Panc1 (cell line): ENCODE measurements around the gene CTSA. TPM values are rescaled to one million over a fixed set of nuclear protein-coding genes. Genes with fewer than 3 reads are reported as not detected.

Experiments used
- ATAC-seq: fragments of 200-7000 bp; cut with Tn5 transposase; 2 replicates; pipeline ENCODE4 v1.9.1; 2020; ENCODE audit warnings: mild to moderate bottlenecking, moderate library complexity
- BruUV-seq: library from RNA; stranded (reverse); fragments of 400-500 nt; replicated peaks from 2 replicates; lab custom pipeline; 2021; lab: Mats Ljungman, UMichigan
- CTCF ChIA-PET: fragments of 300-600 bp; sonication (Branson Sonifier 250); formaldehyde crosslinking; loops from one replicate; lab custom pipeline; 2022; ENCODE audit warnings: antibody characterized with exemption; lab: Charles Lee
- POLR2A ChIA-PET: fragments of 300-600 bp; sonication (Branson Sonifier 250); formaldehyde crosslinking; loops from one replicate; lab custom pipeline; 2022; ENCODE audit warnings: antibody characterized with exemption; lab: Charles Lee
- DNase-seq: peaks from one replicate; pipeline ENCODE4 v3.0.0-alpha.2; 2010; ENCODE audit warnings: low read depth, low spot score
- H3K27ac ChIP-seq: 2 replicates; pipeline ENCODE4 v1.5.1; 2011; ENCODE audit warnings: mild to moderate bottlenecking, low read length, inconsistent platforms
- H3K27me3 ChIP-seq: fragments of 200-500 bp; sonication (Bioruptor generic); 2 replicates; pipeline ENCODE4 v1.6.0; 2014; ENCODE audit warnings: low read length, inconsistent platforms; ENCODE audit not compliant: control insufficient read depth, insufficient read depth
- H3K36me3 ChIP-seq: fragments of 200-500 bp; sonication (Bioruptor generic); 2 replicates; pipeline ENCODE4 v1.5.1; 2014; ENCODE audit warnings: inconsistent platforms, mild to moderate bottlenecking, low read length, moderate library complexity; ENCODE audit not compliant: control insufficient read depth, insufficient read depth
- H3K4me1 ChIP-seq: 2 replicates; pipeline ENCODE4 v1.5.1; 2011; ENCODE audit warnings: inconsistent platforms, mild to moderate bottlenecking, low read length, moderate library complexity; ENCODE audit not compliant: control insufficient read depth, insufficient read depth
- H3K4me3 ChIP-seq, 2 experiments: 2 replicates each; pipeline ENCODE4 v1.5.1; 2011 to 2012; ENCODE audit warnings: low read depth in 2 of 2, low read length in 2 of 2, mild to moderate bottlenecking in 2 of 2, inconsistent platforms in 1 of 2, moderate library complexity in 1 of 2
- H3K9me3 ChIP-seq: fragments of 200-500 bp; sonication (Bioruptor generic); 2 replicates; pipeline ENCODE4 v1.5.1; 2014; ENCODE audit warnings: low read depth, mild to moderate bottlenecking, inconsistent platforms, low read length, moderate library complexity; ENCODE audit not compliant: control insufficient read depth, insufficient read depth
- CTCF ChIP-seq: fragments of 450-650 bp; IDR thresholded peaks from 2 replicates; pipeline ENCODE4 v1.5.1; 2017; ENCODE audit warnings: mild to moderate bottlenecking
- POLR2AphosphoS5 ChIP-seq: IDR thresholded peaks from 2 replicates; pipeline ENCODE4 v1.6.1; 2012; ENCODE audit warnings: mild to moderate bottlenecking, low read depth, low read length, moderate library complexity
- REST ChIP-seq, 2 experiments: IDR thresholded peaks; 2 replicates each; pipeline ENCODE4 v1.6.1; 2011 to 2012; ENCODE audit warnings: low read depth in 2 of 2, control low read depth in 1 of 2, low read length in 1 of 2, mild to moderate bottlenecking in 1 of 2, moderate library complexity in 1 of 2; ENCODE audit not compliant: insufficient read depth in 1 of 2
- SIN3A ChIP-seq: IDR thresholded peaks from 2 replicates; pipeline ENCODE4 v1.6.1; 2012; ENCODE audit warnings: low read depth, mild to moderate bottlenecking, low read length, moderate library complexity, borderline replicate concordance; ENCODE audit not compliant: insufficient read depth
- TCF7L2 ChIP-seq: IDR thresholded peaks from 2 replicates; pipeline ENCODE4 v1.6.1; 2011; ENCODE audit warnings: mild to moderate bottlenecking, low read depth, low read length, inconsistent platforms
- in situ Hi-C: cut with HindIII; loops from 2 replicates; pipeline ENCODE4 v1.10.0; 2016; ENCODE audit warnings: low sequenced_read_pairs, low pct_unique_long_range_greater_than_20kb
- intact Hi-C: fragments of 100-400 bp; cut with micrococcal nuclease; formaldehyde crosslinking; loops from one replicate; pipeline ENCODE4 v1.10.0; 2022; ENCODE audit not compliant: unreplicated experiment
- total RNA-seq: library from RNA; stranded (reverse); gene quantifications from one replicate; pipeline ENCODE4 v1.2.1, GENCODE V29; 2021; ENCODE audit not compliant: unreplicated experiment

CTSA gene
- total RNA-seq, 1 experiment from 2014 or later, result 232 TPM

GRCh38 chr20:45894797-45895196 is 3.7 kb downstream of the CTSA start:
- TF ChIP-seq SIN3A (no peak), CTCF (no peak), TCF7L2 (no peak), POLR2AphosphoS5 (no peak), REST (IDR thresholded peaks at IDR 0.05; ENCODE audit: insufficient read depth in 1 of 2, low read depth in 2 of 2, low read length in 1 of 2) (no peak)
- no peak for ATAC-seq
- CTCF ChIA-PET, result no interaction called here
- in situ Hi-C loops, result no loop called here
- Histone ChIP-seq H3K36me3 (peaks cover 3% of the 10 kb centered on the region; the same call in 1 of the 2 replicates), H3K4me3 (no peak overlapping the region), H3K4me1 (peaks cover 12% of the 10 kb centered on the region), H3K27ac (no peak overlapping the region), H3K27me3 (no peaks in the 10 kb centered on the region), H3K9me3 (no peaks in the 10 kb centered on the region)
- BruUV-seq, result no TSS peak
- DNase-seq, result no peak
- intact Hi-C loops, result no loop called here
- POLR2A ChIA-PET, result no interaction called here

GRCh38 chr20:45896641-45897161 is 5.6 kb downstream of the CTSA start:
- Histone ChIP-seq H3K36me3 (peaks cover 3% of the 10 kb centered on the region; the same call in 1 of the 2 replicates), H3K27me3 (no peaks in the 10 kb centered on the region), H3K4me3 (no peak overlapping the region), H3K9me3 (no peaks in the 10 kb centered on the region), H3K27ac (no peak overlapping the region), H3K4me1 (peaks cover 8% of the 10 kb centered on the region)
- ChIA-PET CTCF (no interaction called here), POLR2A (no interaction called here)
- ATAC-seq (no peak), DNase-seq (no peak)
- BruUV-seq, result no TSS peak
- TF ChIP-seq TCF7L2 (no peak), REST (IDR thresholded peaks at IDR 0.05; ENCODE audit: insufficient read depth in 1 of 2, low read depth in 2 of 2, low read length in 1 of 2) (no peak), CTCF (no peak), SIN3A (no peak), POLR2AphosphoS5 (no peak)
- in situ Hi-C loops, result no loop called here
- intact Hi-C loops, result no loop called here
